H9 (cell line): ENCODE data around the gene TNFSF8. TPM values are rescaled to one million over a fixed set of nuclear protein-coding genes. Genes with fewer than 3 reads are reported as not detected.

Experiments
- DNase-seq: peaks from one replicate; pipeline ENCODE4 v3.0.0-alpha.2; 2017
- H2AFZ ChIP-seq: one replicate; pipeline ENCODE4 v1.6.1; 2013; ENCODE audit warnings: mild to moderate bottlenecking, low read length, control low read depth, moderate library complexity
- H2AK5ac ChIP-seq: 2 replicates; pipeline ENCODE4 v1.6.1; 2013; ENCODE audit warnings: low read length, control low read depth, mixed read lengths; ENCODE audit not compliant: insufficient read length
- H2BK120ac ChIP-seq: one replicate; pipeline ENCODE4 v1.6.1; 2013; ENCODE audit warnings: low read depth, mild to moderate bottlenecking, low read length, control low read depth, inconsistent platforms; ENCODE audit not compliant: poor library complexity, severe bottlenecking
- H2BK12ac ChIP-seq: 2 replicates; pipeline ENCODE4 v1.6.1; 2013; ENCODE audit warnings: low read length, control low read depth, mixed read lengths, low read depth; ENCODE audit not compliant: insufficient read length
- H2BK15ac ChIP-seq: 2 replicates; pipeline ENCODE4 v1.6.1; 2013; ENCODE audit warnings: low read depth, low read length, control low read depth
- H2BK20ac ChIP-seq: one replicate; pipeline ENCODE4 v1.6.1; 2013; ENCODE audit warnings: low read depth, mild to moderate bottlenecking, low read length, control low read depth, inconsistent platforms; ENCODE audit not compliant: poor library complexity, severe bottlenecking
- H2BK5ac ChIP-seq: 2 replicates; pipeline ENCODE4 v1.6.1; 2013; ENCODE audit warnings: low read length, control low read depth, mixed read lengths; ENCODE audit not compliant: insufficient read length
- H3K14ac ChIP-seq: 2 replicates; pipeline ENCODE4 v1.6.1; 2013; ENCODE audit warnings: low read length, control low read depth; ENCODE audit not compliant: insufficient read depth
- H3K18ac ChIP-seq: 2 replicates; pipeline ENCODE4 v1.6.1; 2013; ENCODE audit warnings: low read depth, mild to moderate bottlenecking, mixed read lengths, low read length, control low read depth; ENCODE audit not compliant: insufficient read length
- H3K23ac ChIP-seq: 2 replicates; pipeline ENCODE4 v1.6.1; 2013; ENCODE audit warnings: low read length, control low read depth, mixed read lengths, low read depth; ENCODE audit not compliant: insufficient read length
- H3K23me2 ChIP-seq: 2 replicates; pipeline ENCODE4 v1.6.1; 2013; ENCODE audit warnings: low read depth, mild to moderate bottlenecking, mixed read lengths, low read length, control low read depth; ENCODE audit not compliant: insufficient read length, poor library complexity, severe bottlenecking
- H3K27ac ChIP-seq: 2 replicates; pipeline ENCODE4 v1.5.1; 2013; ENCODE audit warnings: low read length, control low read depth, mixed read lengths, low read depth; ENCODE audit not compliant: insufficient read length
- H3K27me3 ChIP-seq: 2 replicates; pipeline ENCODE4 v1.6.1; 2013; ENCODE audit warnings: low read length, control low read depth, inconsistent platforms; ENCODE audit not compliant: insufficient read depth
- H3K4ac ChIP-seq: 2 replicates; pipeline ENCODE4 v1.6.1; 2013; ENCODE audit warnings: low read depth, mild to moderate bottlenecking, control low read depth, inconsistent platforms, low read length, moderate library complexity
- H3K4me1 ChIP-seq: 2 replicates; pipeline ENCODE4 v1.6.1; 2013; ENCODE audit warnings: low read length, control low read depth, inconsistent platforms; ENCODE audit not compliant: insufficient read depth
- H3K4me2 ChIP-seq: 2 replicates; pipeline ENCODE4 v1.6.1; 2013; ENCODE audit warnings: low read length, control low read depth, mixed read lengths; ENCODE audit not compliant: insufficient read length, insufficient read depth
- H3K56ac ChIP-seq: 2 replicates; pipeline ENCODE4 v1.6.1; 2013; ENCODE audit warnings: low read depth, mild to moderate bottlenecking, mixed read lengths, low read length, control low read depth; ENCODE audit not compliant: insufficient read length
- H3K79me1 ChIP-seq: 2 replicates; pipeline ENCODE4 v1.6.1; 2013; ENCODE audit warnings: low read depth, mild to moderate bottlenecking, moderate library complexity, low read length, control low read depth, inconsistent platforms; ENCODE audit not compliant: insufficient read depth, poor library complexity, severe bottlenecking
- H3K79me2 ChIP-seq: 2 replicates; pipeline ENCODE4 v1.6.1; 2013; ENCODE audit warnings: low read length, control low read depth, inconsistent platforms; ENCODE audit not compliant: insufficient read depth
- H3K9ac ChIP-seq: 2 replicates; pipeline ENCODE4 v1.6.1; 2013; ENCODE audit warnings: low read length, control low read depth, mixed read lengths; ENCODE audit not compliant: insufficient read length; ENCODE audit errors: extremely low read depth
- H3K9me3 ChIP-seq: one replicate; pipeline ENCODE4 v1.6.1; 2013; ENCODE audit warnings: low read depth, low read length, inconsistent platforms; ENCODE audit not compliant: control insufficient read depth
- H3T11ph ChIP-seq: one replicate; pipeline ENCODE4 v1.6.1; 2013; ENCODE audit warnings: mild to moderate bottlenecking, low read length, control low read depth, inconsistent platforms
- H4K20me1 ChIP-seq: one replicate; pipeline ENCODE4 v1.6.1; 2013; ENCODE audit not compliant: control insufficient read depth, insufficient read length, insufficient read depth
- H4K5ac ChIP-seq: 2 replicates; pipeline ENCODE4 v1.6.1; 2013; ENCODE audit warnings: low read depth, mild to moderate bottlenecking, mixed read lengths, low read length, control low read depth; ENCODE audit not compliant: insufficient read length
- H4K8ac ChIP-seq: replicated peaks from 2 replicates; pipeline ENCODE4 v1.6.1; 2013; ENCODE audit warnings: low read length, control low read depth, mixed read lengths, low read depth; ENCODE audit not compliant: insufficient read length
- H4K91ac ChIP-seq: 2 replicates; pipeline ENCODE4 v1.6.1; 2013; ENCODE audit warnings: low read depth, mild to moderate bottlenecking, moderate library complexity, mixed read lengths, low read length, control low read depth; ENCODE audit not compliant: insufficient read length
- H3K27ac Mint-ChIP-seq, 3 experiments: 2 replicates in 2 of 3; 3 replicates in 1 of 3; pipeline ENCODE4 v1.8.0; 2020 to 2021; ENCODE audit warnings: mixed read lengths in 3 of 3, mild to moderate bottlenecking in 1 of 3, moderate library complexity in 1 of 3
- H3K27me3 Mint-ChIP-seq: 2 replicates; pipeline ENCODE4 v1.8.0; 2021; ENCODE audit warnings: low read depth, mild to moderate bottlenecking, moderate library complexity, mixed read lengths
- H3K36me3 Mint-ChIP-seq, 3 experiments: 2 replicates in 2 of 3; 3 replicates in 1 of 3; pipeline ENCODE4 v1.8.0; 2020 to 2021; ENCODE audit warnings: low read depth in 3 of 3, mixed read lengths in 3 of 3; ENCODE audit not compliant: insufficient read depth in 1 of 3
- H3K4me1 Mint-ChIP-seq, 2 experiments: 2 replicates each; pipeline ENCODE4 v1.8.0; 2020; ENCODE audit warnings: mixed read lengths in 2 of 2
- H3K4me3 Mint-ChIP-seq, 2 experiments: 2 replicates in 1 of 2; 3 replicates in 1 of 2; pipeline ENCODE4 v1.8.0; 2020 to 2021; ENCODE audit warnings: mild to moderate bottlenecking in 2 of 2, mixed read lengths in 2 of 2, moderate library complexity in 1 of 2
- H3K9me3 Mint-ChIP-seq, 2 experiments: 2 replicates in 1 of 2; 3 replicates in 1 of 2; pipeline ENCODE4 v1.8.0; 2020; ENCODE audit warnings: mild to moderate bottlenecking in 2 of 2, mixed read lengths in 2 of 2, moderate library complexity in 1 of 2
- CTCF ChIP-seq: fragments of 200-600 bp; sonication (generic); conservative IDR thresholded peaks from 3 replicates; pipeline ENCODE4 v1.8.0; 2021; ENCODE audit warnings: antibody characterized with exemption, mild to moderate bottlenecking
- WGBS: extraction: QIAGEN DNeasy Blood & Tissue Kit; methylation state at CpG from one replicate; pipeline ENCODE4 v1.1.7; 2013; ENCODE audit warnings: missing lambda C conversion rate, low lambda C conversion rate, mixed read lengths; ENCODE audit not compliant: insufficient read length; ENCODE audit errors: extremely low coverage; 5-methylcytosine and 5-hydroxymethylcytosine counted together
- total RNA-seq: library from RNA; stranded (reverse); gene quantifications from 2 replicates; pipeline ENCODE4 v1.2.1, GENCODE V29; 2021

The TNFSF8 gene
- total RNA-seq, 1 experiment from 2014 or later = not detected

- no peak overlapping the region for H3K4me3 Mint-ChIP-seq
- Histone ChIP-seq H2AK5ac (no peak overlapping the region), H3K9ac (no peak overlapping the region), H3T11ph (no peak overlapping the region), H3K4me1 (no peaks in the 10 kb centered on the region; the same call in 1 of the 2 replicates), H3K18ac (no peak overlapping the region), H4K20me1 (no peaks in the 10 kb centered on the region), H3K79me1 (no peaks in the 10 kb centered on the region), H3K27me3 (no peaks in the 10 kb centered on the region), H3K4ac (no peak overlapping the region), H2BK15ac (no peak overlapping the region), H4K8ac (no peak overlapping the region), H2BK12ac (no peak overlapping the region), H3K4me2 (no peak overlapping the region), H3K79me2 (no peaks in the 10 kb centered on the region), H2BK20ac (no peak overlapping the region), H3K23ac (no peak overlapping the region), H3K9me3 (no peaks in the 10 kb centered on the region), H4K5ac (no peak overlapping the region), H4K91ac (no peak overlapping the region), H2BK120ac (no peak overlapping the region), H3K27ac (no peak overlapping the region), H3K23me2 (no peaks in the 10 kb centered on the region), H3K14ac (no peak overlapping the region), H2AFZ (no peak overlapping the region), H2BK5ac (no peak overlapping the region), H3K56ac (no peak overlapping the region)
- no peak for TF ChIP-seq CTCF
- H3K4me1 Mint-ChIP-seq = peaks cover 0 to 9% of the 10 kb centered on the region in 2 experiments; a peak in 2 of 4 replicates
- no peak overlapping the region for H3K27ac Mint-ChIP-seq
- peaks cover 94% of the 10 kb centered on the region for H3K27me3 Mint-ChIP-seq
- no peaks in the 10 kb centered on the region for H3K36me3 Mint-ChIP-seq
- peaks cover 0 to 10% of the 10 kb centered on the region in 2 experiments; a peak in 2 of 5 replicates for H3K9me3 Mint-ChIP-seq
- no CpG with 5 or more reads among the region's 5 CpGs for WGBS
- DNase-seq = no peak
These were observed 24.7 kb upstream of the TNFSF8 start for GRCh38 chr9:114954956-114955582.
